GM23248 (cell line): Measurements from ENCODE around the gene SNRK.

ENCODE experiments used
- EZH2 ChIP-seq: fragments of 200-600 bp; sonication (generic); IDR thresholded peaks from 2 replicates; pipeline ENCODE4 v1.6.1; 2018; ENCODE audit warnings: antibody characterized with exemption, mild to moderate bottlenecking; ENCODE audit not compliant: insufficient read depth, poor library complexity, severe bottlenecking
- EZH2phosphoT487 ChIP-seq: fragments of 200-600 bp; sonication (generic); IDR thresholded peaks from 2 replicates; pipeline ENCODE4 v1.6.1; 2018; ENCODE audit warnings: antibody characterized with exemption, moderate library complexity, mild to moderate bottlenecking, low read depth; ENCODE audit not compliant: insufficient read depth

DNA sequence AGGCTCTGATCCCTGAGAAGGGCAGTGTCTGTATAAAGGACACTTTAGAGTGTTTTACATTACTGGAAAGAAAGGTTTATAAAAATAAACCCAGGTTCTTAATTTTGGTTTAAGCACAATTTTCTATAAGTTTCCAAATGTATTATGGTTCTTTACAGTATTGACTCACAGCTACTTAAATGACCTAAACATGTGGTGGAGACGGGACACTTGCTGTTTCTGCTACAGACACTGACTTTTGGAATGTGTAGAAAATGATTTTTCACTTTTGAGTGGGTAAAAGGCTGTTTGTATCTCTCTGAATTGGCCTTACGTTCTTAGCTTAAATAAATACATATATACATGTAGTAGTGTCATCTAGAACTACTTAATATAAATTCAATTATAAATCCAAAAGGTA is 55.4 kb downstream of the SNRK start:
- TF ChIP-seq EZH2phosphoT487, result no peak
- no peak for TF ChIP-seq EZH2
